GM18873 (cell line): ENCODE data around the gene ELP6.
"Not testable (repeated sequence)": the region's sequence is repeated elsewhere in the genome, so short reads cannot be mapped to it uniquely, and the experiment has no call there.

Experiments
- ATAC-seq: cut with Tn5 transposase; IDR thresholded peaks from one replicate; pipeline ENCODE4 v1.9.1; 2021; ENCODE audit warnings: mild to moderate bottlenecking, moderate library complexity, moderate number of reproducible peaks; ENCODE audit not compliant: unreplicated experiment, low FRiP score

Gene ELP6

GRCh38 chr3:47469616-47470015, 43.9 kb downstream of the ELP6 start:
- ATAC-seq, result no peak

- not testable (repeated sequence) for ATAC-seq
These were observed 45.2 kb downstream of the ELP6 start for GRCh38 chr3:47468315-47468714.

GRCh38 chr3:47464588-47464987, 48.9 kb downstream of the ELP6 start:
- no peak for ATAC-seq

GRCh38 chr3:47459534-47460085, 53.9 kb downstream of the ELP6 start:
- ATAC-seq, result not testable (repeated sequence)

GRCh38 chr3:47456984-47457383, 56.5 kb downstream of the ELP6 start:
- ATAC-seq, result no peak

GRCh38 chr3:47455806-47456452, 57.6 kb downstream of the ELP6 start:
- ATAC-seq, result no peak

- ATAC-seq, result no peak
These were observed 60.9 kb downstream of the ELP6 start for GRCh38 chr3:47452453-47453215.
